HepG2 (cell line): ENCODE measurements around the gene SOBP. TPM values are rescaled to one million over a fixed set of nuclear protein-coding genes. Genes with fewer than 3 reads are reported as not detected.

ENCODE experiments used
- CHD2 ChIP-seq: IDR thresholded peaks from 2 replicates; pipeline ENCODE4 v1.6.1; 2011; ENCODE audit warnings: low read depth, low read length, improper control_type of control experiment
- JUN ChIP-seq: sonication (generic); formaldehyde crosslinking; IDR thresholded peaks from 2 replicates; pipeline ENCODE4 v1.4.0; 2020; ENCODE audit warnings: mild to moderate bottlenecking, missing genetic modification reagents
- KDM4B ChIP-seq: sonication (generic); formaldehyde crosslinking; IDR thresholded peaks from 2 replicates; pipeline ENCODE4 v1.4.0; 2020; ENCODE audit warnings: missing genetic modification reagents
- KMT2A ChIP-seq: sonication (generic); formaldehyde crosslinking; IDR thresholded peaks from 2 replicates; pipeline ENCODE4 v1.4.0; 2020; ENCODE audit warnings: missing genetic modification reagents
- NFYC ChIP-seq: IDR thresholded peaks from 2 replicates; pipeline ENCODE4 v1.6.1; 2016; ENCODE audit warnings: missing genetic modification reagents, missing compliant biosample characterization
- SIN3A ChIP-seq: IDR thresholded peaks from 2 replicates; pipeline ENCODE4 v1.6.1; 2011; ENCODE audit warnings: low read depth, mild to moderate bottlenecking, control low read depth, low read length, borderline replicate concordance
- SKI ChIP-seq: fragments of 450-650 bp; IDR thresholded peaks from one replicate; pipeline ENCODE4 v1.6.1; 2018; ENCODE audit warnings: mild to moderate bottlenecking; ENCODE audit not compliant: partially characterized antibody
- TBX2 ChIP-seq: sonication (generic); formaldehyde crosslinking; IDR thresholded peaks from 2 replicates; pipeline ENCODE4 v1.5.0; 2020; ENCODE audit warnings: missing genetic modification reagents, mild to moderate bottlenecking, borderline replicate concordance
- TEAD2 ChIP-seq: sonication (generic); formaldehyde crosslinking; IDR thresholded peaks from 2 replicates; pipeline ENCODE4 v1.9.0; 2021; ENCODE audit warnings: missing genetic modification reagents
- ZNF10 ChIP-seq: sonication (generic); formaldehyde crosslinking; IDR thresholded peaks from 2 replicates; pipeline ENCODE4 v1.4.0; 2020; ENCODE audit warnings: mild to moderate bottlenecking, low read depth, missing genetic modification reagents, borderline replicate concordance
- ZNF12 ChIP-seq: sonication (generic); formaldehyde crosslinking; IDR thresholded peaks from 2 replicates; pipeline ENCODE4 v1.5.0; 2020; ENCODE audit warnings: missing genetic modification reagents
- ZNF124 ChIP-seq: sonication (generic); formaldehyde crosslinking; IDR thresholded peaks from 2 replicates; pipeline ENCODE4 v1.4.0; 2020; ENCODE audit warnings: missing genetic modification reagents
- ZNF607 ChIP-seq: sonication (generic); formaldehyde crosslinking; IDR thresholded peaks from 2 replicates; pipeline ENCODE4 v1.5.1; 2020; ENCODE audit warnings: missing genetic modification reagents, mild to moderate bottlenecking, borderline replicate concordance
- ZNF614 ChIP-seq: IDR thresholded peaks from 2 replicates; pipeline ENCODE4 v1.6.1; 2018; ENCODE audit warnings: missing biosample characterization, missing genetic modification reagents, inconsistent platforms, borderline replicate concordance
- ZNF7 ChIP-seq: IDR thresholded peaks from 2 replicates; pipeline ENCODE4 v1.6.1; 2016; ENCODE audit warnings: missing biosample characterization, missing genetic modification reagents
- polyA plus RNA-seq, 8 experiments: library from polyadenylated mRNA; depleted of rRNA in 3 of 8; stranded (reverse) in 7 of 8; unstranded in 1 of 8; fragments of >200 nt; fragmentation: Illumina TruSeq in 4 of 8; extraction: Trizol in 4 of 8; gene quantifications; 2 replicates each; pipeline versions ENCODE4 v1.2.1 to v1.2.3, GENCODE V29; 2011 to 2016; ENCODE audit warnings: low read depth in 4 of 8, missing spikeins in 1 of 8, mixed read lengths in 1 of 8; ENCODE audit not compliant: insufficient read depth in 1 of 8
- total RNA-seq, 5 experiments: library from RNA; depleted of rRNA; stranded (reverse); fragments of >200 nt; fragmentation: Illumina TruSeq; extraction: Trizol; gene quantifications; 2 replicates each; pipeline ENCODE4 v1.2.3, GENCODE V29; 2016; ENCODE audit warnings: low read depth in 1 of 5
- TF ChIP-seq, protein P1 (sequence below): IDR thresholded peaks from 2 replicates; pipeline ENCODE4 v1.4.0; 2020; ENCODE audit warnings: mild to moderate bottlenecking, missing genetic modification reagents
- TF ChIP-seq, protein P2 (sequence below): IDR thresholded peaks from 2 replicates; pipeline ENCODE4 v1.6.1; 2016; ENCODE audit warnings: missing genetic modification reagents, missing compliant biosample characterization
- TF ChIP-seq, protein P3 (sequence below): sonication (generic); formaldehyde crosslinking; IDR thresholded peaks from 2 replicates; pipeline ENCODE4 v1.8.0; 2022; ENCODE audit warnings: mild to moderate bottlenecking, missing genetic modification reagents; ENCODE audit not compliant: insufficient replicate concordance
- TF ChIP-seq, protein P4 (sequence below): sonication (generic); formaldehyde crosslinking; IDR thresholded peaks from 2 replicates; pipeline ENCODE4 v1.5.0; 2020; ENCODE audit warnings: missing genetic modification reagents
- TF ChIP-seq, protein P5 (sequence below): sonication (generic); IDR thresholded peaks from 2 replicates; pipeline ENCODE4 v1.6.1; 2016; ENCODE audit warnings: low read depth, borderline replicate concordance

Gene SOBP
- total and polyA plus RNA-seq, 2 of the 13 experiments (the other 11 are each of a cell fraction or from before 2014, with no cell fraction given) = 1.5 to 6.9 TPM

DNA sequence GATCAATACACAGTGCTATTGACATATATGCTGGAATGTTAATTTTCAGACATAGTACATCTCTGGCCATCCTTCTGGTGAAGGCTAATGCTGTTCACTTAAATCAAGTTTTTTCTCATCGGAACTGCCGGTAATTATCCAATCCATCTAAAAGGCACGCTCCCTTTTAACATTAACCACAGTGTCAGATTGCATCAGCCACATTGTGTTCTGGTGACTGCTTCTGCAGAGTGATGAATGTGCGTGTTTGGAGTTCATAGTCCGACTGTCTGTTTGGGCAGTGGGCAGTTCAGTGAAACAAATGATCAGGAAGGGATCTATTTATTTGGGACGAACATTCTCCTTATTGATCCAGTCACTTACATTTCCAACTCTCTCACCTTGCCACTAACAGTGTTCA lies 49.5 kb downstream of the SOBP start (continued):
- TF ChIP-seq, protein P1, sequence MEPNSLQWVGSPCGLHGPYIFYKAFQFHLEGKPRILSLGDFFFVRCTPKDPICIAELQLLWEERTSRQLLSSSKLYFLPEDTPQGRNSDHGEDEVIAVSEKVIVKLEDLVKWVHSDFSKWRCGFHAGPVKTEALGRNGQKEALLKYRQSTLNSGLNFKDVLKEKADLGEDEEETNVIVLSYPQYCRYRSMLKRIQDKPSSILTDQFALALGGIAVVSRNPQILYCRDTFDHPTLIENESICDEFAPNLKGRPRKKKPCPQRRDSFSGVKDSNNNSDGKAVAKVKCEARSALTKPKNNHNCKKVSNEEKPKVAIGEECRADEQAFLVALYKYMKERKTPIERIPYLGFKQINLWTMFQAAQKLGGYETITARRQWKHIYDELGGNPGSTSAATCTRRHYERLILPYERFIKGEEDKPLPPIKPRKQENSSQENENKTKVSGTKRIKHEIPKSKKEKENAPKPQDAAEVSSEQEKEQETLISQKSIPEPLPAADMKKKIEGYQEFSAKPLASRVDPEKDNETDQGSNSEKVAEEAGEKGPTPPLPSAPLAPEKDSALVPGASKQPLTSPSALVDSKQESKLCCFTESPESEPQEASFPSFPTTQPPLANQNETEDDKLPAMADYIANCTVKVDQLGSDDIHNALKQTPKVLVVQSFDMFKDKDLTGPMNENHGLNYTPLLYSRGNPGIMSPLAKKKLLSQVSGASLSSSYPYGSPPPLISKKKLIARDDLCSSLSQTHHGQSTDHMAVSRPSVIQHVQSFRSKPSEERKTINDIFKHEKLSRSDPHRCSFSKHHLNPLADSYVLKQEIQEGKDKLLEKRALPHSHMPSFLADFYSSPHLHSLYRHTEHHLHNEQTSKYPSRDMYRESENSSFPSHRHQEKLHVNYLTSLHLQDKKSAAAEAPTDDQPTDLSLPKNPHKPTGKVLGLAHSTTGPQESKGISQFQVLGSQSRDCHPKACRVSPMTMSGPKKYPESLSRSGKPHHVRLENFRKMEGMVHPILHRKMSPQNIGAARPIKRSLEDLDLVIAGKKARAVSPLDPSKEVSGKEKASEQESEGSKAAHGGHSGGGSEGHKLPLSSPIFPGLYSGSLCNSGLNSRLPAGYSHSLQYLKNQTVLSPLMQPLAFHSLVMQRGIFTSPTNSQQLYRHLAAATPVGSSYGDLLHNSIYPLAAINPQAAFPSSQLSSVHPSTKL (CRISPR knock-in tag) = peak; percentile 97
- TF ChIP-seq ZNF124 (no peak), ZNF614 (peak; percentile 58; the same call in 1 of the 2 replicates), TBX2 (CRISPR knock-in tag) (peak; percentile 94), NFYC (no peak), SKI (no peak), KMT2A (CRISPR knock-in tag) (peak; percentile 54; the same call in 1 of the 2 replicates), TEAD2 (CRISPR knock-in tag) (no peak), ZNF12 (CRISPR knock-in tag) (peak; percentile 69; the same call in 1 of the 2 replicates), ZNF10 (no peak), JUN (peak; percentile 86), SIN3A (no peak), CHD2 (no peak; the same call in 1 of the 2 replicates), KDM4B (no peak), ZNF7 (CRISPR knock-in tag) (peak; percentile 25; the same call in 1 of the 2 replicates), ZNF607 (CRISPR knock-in tag) (no peak)
- TF ChIP-seq, protein P2, sequence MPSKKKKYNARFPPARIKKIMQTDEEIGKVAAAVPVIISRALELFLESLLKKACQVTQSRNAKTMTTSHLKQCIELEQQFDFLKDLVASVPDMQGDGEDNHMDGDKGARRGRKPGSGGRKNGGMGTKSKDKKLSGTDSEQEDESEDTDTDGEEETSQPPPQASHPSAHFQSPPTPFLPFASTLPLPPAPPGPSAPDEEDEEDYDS (CRISPR knock-in tag) = peak; percentile 72; the same call in 1 of the 2 replicates
- TF ChIP-seq, protein P3, sequence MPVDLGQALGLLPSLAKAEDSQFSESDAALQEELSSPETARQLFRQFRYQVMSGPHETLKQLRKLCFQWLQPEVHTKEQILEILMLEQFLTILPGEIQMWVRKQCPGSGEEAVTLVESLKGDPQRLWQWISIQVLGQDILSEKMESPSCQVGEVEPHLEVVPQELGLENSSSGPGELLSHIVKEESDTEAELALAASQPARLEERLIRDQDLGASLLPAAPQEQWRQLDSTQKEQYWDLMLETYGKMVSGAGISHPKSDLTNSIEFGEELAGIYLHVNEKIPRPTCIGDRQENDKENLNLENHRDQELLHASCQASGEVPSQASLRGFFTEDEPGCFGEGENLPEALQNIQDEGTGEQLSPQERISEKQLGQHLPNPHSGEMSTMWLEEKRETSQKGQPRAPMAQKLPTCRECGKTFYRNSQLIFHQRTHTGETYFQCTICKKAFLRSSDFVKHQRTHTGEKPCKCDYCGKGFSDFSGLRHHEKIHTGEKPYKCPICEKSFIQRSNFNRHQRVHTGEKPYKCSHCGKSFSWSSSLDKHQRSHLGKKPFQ (CRISPR knock-in tag) = peak; percentile 62
- TF ChIP-seq, protein P4, sequence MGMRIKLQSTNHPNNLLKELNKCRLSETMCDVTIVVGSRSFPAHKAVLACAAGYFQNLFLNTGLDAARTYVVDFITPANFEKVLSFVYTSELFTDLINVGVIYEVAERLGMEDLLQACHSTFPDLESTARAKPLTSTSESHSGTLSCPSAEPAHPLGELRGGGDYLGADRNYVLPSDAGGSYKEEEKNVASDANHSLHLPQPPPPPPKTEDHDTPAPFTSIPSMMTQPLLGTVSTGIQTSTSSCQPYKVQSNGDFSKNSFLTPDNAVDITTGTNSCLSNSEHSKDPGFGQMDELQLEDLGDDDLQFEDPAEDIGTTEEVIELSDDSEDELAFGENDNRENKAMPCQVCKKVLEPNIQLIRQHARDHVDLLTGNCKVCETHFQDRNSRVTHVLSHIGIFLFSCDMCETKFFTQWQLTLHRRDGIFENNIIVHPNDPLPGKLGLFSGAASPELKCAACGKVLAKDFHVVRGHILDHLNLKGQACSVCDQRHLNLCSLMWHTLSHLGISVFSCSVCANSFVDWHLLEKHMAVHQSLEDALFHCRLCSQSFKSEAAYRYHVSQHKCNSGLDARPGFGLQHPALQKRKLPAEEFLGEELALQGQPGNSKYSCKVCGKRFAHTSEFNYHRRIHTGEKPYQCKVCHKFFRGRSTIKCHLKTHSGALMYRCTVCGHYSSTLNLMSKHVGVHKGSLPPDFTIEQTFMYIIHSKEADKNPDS (CRISPR knock-in tag) = no peak
- TF ChIP-seq, protein P5, sequence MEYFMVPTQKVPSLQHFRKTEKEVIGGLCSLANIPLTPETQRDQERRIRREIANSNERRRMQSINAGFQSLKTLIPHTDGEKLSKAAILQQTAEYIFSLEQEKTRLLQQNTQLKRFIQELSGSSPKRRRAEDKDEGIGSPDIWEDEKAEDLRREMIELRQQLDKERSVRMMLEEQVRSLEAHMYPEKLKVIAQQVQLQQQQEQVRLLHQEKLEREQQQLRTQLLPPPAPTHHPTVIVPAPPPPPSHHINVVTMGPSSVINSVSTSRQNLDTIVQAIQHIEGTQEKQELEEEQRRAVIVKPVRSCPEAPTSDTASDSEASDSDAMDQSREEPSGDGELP = no peak; the same call in 1 of the 2 replicates
